ENCODE data around the gene MEGF8. TPM values are rescaled to one million over a fixed set of nuclear protein-coding genes. Genes with fewer than 3 reads are reported as not detected.

MEGF8 gene
- total and polyA plus RNA-seq, 4 donors = 1.2 to 13.7 (median 9.4) TPM

DNA sequence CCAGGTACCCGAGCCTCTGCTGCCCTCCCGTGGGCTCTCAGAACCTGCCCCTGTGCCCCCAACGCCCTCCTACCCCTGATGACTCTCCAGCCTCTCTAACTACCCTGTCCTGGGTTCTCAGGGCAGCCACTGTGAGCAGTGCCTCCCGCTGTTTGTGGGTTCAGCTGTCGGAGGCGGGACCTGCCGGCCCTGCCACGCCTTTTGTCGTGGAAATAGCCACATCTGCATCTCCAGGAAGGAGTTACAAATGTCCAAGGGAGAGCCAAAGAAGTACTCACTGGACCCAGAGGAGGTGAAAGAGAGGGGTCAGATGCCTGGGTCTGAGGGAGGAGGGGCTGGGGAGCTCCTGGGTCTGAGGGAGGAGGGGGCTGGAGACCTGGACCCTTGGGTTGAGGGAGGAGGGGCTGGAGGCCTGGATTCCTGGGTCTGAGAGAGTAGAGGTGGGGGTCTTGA, 44.7 kb downstream of the MEGF8 start (continued):
- TF ChIP-seq, protein P1, sequence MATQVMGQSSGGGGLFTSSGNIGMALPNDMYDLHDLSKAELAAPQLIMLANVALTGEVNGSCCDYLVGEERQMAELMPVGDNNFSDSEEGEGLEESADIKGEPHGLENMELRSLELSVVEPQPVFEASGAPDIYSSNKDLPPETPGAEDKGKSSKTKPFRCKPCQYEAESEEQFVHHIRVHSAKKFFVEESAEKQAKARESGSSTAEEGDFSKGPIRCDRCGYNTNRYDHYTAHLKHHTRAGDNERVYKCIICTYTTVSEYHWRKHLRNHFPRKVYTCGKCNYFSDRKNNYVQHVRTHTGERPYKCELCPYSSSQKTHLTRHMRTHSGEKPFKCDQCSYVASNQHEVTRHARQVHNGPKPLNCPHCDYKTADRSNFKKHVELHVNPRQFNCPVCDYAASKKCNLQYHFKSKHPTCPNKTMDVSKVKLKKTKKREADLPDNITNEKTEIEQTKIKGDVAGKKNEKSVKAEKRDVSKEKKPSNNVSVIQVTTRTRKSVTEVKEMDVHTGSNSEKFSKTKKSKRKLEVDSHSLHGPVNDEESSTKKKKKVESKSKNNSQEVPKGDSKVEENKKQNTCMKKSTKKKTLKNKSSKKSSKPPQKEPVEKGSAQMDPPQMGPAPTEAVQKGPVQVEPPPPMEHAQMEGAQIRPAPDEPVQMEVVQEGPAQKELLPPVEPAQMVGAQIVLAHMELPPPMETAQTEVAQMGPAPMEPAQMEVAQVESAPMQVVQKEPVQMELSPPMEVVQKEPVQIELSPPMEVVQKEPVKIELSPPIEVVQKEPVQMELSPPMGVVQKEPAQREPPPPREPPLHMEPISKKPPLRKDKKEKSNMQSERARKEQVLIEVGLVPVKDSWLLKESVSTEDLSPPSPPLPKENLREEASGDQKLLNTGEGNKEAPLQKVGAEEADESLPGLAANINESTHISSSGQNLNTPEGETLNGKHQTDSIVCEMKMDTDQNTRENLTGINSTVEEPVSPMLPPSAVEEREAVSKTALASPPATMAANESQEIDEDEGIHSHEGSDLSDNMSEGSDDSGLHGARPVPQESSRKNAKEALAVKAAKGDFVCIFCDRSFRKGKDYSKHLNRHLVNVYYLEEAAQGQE (IDR thresholded peaks at IDR 0.05) = no peak
- TF ChIP-seq JUND (IDR thresholded peaks at IDR 0.05) = no peak
- TF ChIP-seq SP1 (IDR thresholded peaks at IDR 0.05) = no peak
- TF ChIP-seq EGR1 (IDR thresholded peaks at IDR 0.05; ENCODE audit: low read depth in 2 of 2) = no peak

DNA sequence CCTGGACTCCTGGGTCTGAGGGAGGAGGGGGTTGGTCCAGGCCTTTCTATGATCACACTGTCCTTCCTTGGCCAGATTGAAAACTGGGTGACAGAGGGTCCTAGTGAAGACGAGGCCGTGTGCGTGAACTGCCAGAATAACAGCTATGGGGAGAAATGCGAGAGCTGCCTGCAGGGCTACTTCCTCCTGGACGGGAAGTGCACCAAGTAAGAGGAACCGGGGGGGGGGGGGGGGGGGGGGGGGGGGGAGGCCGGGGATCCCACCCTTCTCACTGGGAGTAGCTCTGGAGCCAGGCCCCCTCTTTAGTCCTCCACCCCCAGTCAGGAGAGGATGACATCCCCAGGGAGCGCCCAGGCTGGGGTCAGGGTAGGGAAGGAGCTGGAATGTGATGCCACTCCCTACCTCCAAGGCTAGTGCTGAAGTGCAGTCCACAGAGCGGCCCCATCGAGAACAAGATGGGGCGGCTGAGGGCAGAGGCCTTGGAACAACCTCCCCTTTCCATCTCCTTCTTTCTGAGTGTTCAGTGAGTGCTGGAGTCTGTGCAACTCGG, 45.3 kb downstream of the MEGF8 start:
- no peak for DNase-seq (ENCODE audit: low spot score)
- WGBS = 74% methylated on average over 12 of the region's 12 CpGs
- no peaks in the 10 kb centered on the region for H3K9me3 ChIP-seq (ENCODE audit: control insufficient read depth in 4 of 4, low read length in 3 of 4)
- no peaks in the 10 kb centered on the region for H3K27me3 ChIP-seq (ENCODE audit: control insufficient read depth in 4 of 4, insufficient read depth in 4 of 4, low read length in 3 of 4)
- TF ChIP-seq, protein P2, sequence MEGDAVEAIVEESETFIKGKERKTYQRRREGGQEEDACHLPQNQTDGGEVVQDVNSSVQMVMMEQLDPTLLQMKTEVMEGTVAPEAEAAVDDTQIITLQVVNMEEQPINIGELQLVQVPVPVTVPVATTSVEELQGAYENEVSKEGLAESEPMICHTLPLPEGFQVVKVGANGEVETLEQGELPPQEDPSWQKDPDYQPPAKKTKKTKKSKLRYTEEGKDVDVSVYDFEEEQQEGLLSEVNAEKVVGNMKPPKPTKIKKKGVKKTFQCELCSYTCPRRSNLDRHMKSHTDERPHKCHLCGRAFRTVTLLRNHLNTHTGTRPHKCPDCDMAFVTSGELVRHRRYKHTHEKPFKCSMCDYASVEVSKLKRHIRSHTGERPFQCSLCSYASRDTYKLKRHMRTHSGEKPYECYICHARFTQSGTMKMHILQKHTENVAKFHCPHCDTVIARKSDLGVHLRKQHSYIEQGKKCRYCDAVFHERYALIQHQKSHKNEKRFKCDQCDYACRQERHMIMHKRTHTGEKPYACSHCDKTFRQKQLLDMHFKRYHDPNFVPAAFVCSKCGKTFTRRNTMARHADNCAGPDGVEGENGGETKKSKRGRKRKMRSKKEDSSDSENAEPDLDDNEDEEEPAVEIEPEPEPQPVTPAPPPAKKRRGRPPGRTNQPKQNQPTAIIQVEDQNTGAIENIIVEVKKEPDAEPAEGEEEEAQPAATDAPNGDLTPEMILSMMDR (IDR thresholded peaks at IDR 0.05; ENCODE audit: low read depth, low read length, missing input control) = no peak
- TF ChIP-seq FOXA2 (IDR thresholded peaks at IDR 0.05) = no peak
- H3K4me3 ChIP-seq (ENCODE audit: low read depth in 1 of 3, low read length in 3 of 3) = no peak overlapping the region
- no peaks in the 10 kb centered on the region for H3K4me1 ChIP-seq (ENCODE audit: control insufficient read depth in 4 of 4, insufficient read depth in 4 of 4, low read length in 3 of 4)
- H3K36me3 ChIP-seq (ENCODE audit: control insufficient read depth in 4 of 4, insufficient read depth in 3 of 4, low read depth in 1 of 4, low read length in 3 of 4) = peaks cover 0 to 9% (median 1%) of the 10 kb centered on the region in 4 donors
- H3K27ac ChIP-seq (ENCODE audit: low read depth in 1 of 2, low read length in 2 of 2) = no peak overlapping the region
- H3K9ac ChIP-seq (ENCODE audit: low read depth in 1 of 2, low read length in 2 of 2) = no peak overlapping the region

DNA sequence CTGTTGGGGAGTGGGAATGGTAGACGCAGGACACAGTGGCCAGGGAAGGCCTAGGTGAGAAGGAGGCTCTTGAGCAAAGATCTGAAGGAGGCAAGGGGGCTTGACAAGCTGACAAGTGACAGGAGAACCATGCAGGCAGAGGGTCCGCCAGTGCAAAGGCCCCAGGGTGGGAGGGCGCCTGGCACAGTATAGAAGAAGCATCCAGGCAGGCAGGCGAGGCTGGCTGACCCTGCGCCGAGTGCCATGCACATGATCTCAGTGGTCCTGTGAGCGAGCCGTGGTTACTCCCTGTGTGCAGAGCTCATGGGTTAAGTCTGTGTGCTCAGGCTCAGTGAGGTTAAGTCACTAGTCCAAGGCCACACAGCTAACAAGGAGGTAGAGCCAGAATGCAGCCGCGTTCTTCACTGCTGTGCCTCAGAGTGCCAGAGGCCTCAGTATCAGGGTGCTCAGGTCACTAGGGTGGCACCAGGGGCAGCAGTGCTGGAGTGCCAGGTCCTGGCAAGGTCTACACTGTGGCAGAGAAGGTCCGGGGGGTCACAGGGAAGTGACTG, 49.5 kb downstream of the MEGF8 start:
- DNase-seq (ENCODE audit: low spot score) = no peak
- H3K27me3 ChIP-seq (ENCODE audit: control insufficient read depth in 4 of 4, insufficient read depth in 4 of 4, low read length in 3 of 4) = no peaks in the 10 kb centered on the region
- no peaks in the 10 kb centered on the region for H3K4me1 ChIP-seq (ENCODE audit: control insufficient read depth in 4 of 4, insufficient read depth in 4 of 4, low read length in 3 of 4)
- TF ChIP-seq HNF4G (IDR thresholded peaks at IDR 0.05) (no peak), EGR1 (IDR thresholded peaks at IDR 0.05; ENCODE audit: low read depth in 2 of 2) (no peak), GABPA (IDR thresholded peaks at IDR 0.05 in 1 of 2, conservative IDR thresholded peaks at IDR 0.05 in 1 of 2) (no peak), FOXA1 (IDR thresholded peaks at IDR 0.05) (no peak), SP1 (IDR thresholded peaks at IDR 0.05) (no peak), HNF4A (conservative IDR thresholded peaks at IDR 0.05) (no peak), RAD21 (IDR thresholded peaks at IDR 0.05) (no peak), FOXA2 (IDR thresholded peaks at IDR 0.05) (no peak), YY1 (IDR thresholded peaks at IDR 0.05) (no peak)
- TF ChIP-seq, protein P3, sequence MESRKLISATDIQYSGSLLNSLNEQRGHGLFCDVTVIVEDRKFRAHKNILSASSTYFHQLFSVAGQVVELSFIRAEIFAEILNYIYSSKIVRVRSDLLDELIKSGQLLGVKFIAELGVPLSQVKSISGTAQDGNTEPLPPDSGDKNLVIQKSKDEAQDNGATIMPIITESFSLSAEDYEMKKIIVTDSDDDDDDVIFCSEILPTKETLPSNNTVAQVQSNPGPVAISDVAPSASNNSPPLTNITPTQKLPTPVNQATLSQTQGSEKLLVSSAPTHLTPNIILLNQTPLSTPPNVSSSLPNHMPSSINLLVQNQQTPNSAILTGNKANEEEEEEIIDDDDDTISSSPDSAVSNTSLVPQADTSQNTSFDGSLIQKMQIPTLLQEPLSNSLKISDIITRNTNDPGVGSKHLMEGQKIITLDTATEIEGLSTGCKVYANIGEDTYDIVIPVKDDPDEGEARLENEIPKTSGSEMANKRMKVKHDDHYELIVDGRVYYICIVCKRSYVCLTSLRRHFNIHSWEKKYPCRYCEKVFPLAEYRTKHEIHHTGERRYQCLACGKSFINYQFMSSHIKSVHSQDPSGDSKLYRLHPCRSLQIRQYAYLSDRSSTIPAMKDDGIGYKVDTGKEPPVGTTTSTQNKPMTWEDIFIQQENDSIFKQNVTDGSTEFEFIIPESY (IDR thresholded peaks at IDR 0.05) = no peak
- WGBS = 97% methylated on average over 11 of the region's 11 CpGs
- H3K9me3 ChIP-seq (ENCODE audit: control insufficient read depth in 4 of 4, low read length in 3 of 4) = no peaks in the 10 kb centered on the region
- H3K9ac ChIP-seq (ENCODE audit: low read depth in 1 of 2, low read length in 2 of 2) = no peak overlapping the region
- no peak overlapping the region for H3K27ac ChIP-seq (ENCODE audit: low read depth in 1 of 2, low read length in 2 of 2)
- H3K36me3 ChIP-seq (ENCODE audit: control insufficient read depth in 4 of 4, insufficient read depth in 3 of 4, low read depth in 1 of 4, low read length in 3 of 4) = peaks cover 0 to 9% (median 3%) of the 10 kb centered on the region in 4 donors
- H3K4me3 ChIP-seq (ENCODE audit: low read depth in 1 of 3, low read length in 3 of 3) = no peak overlapping the region

Data from liver (tissue), 9 donors.